Activated gamma-delta T cell treated with anti-CD3 and anti-CD28 coated beads, Interleukin-2, amount 50 U/mL, for 16 hours (primary cell): ENCODE data around the gene ALDH3B2.
"Not testable (repeated sequence)": the region's sequence is repeated elsewhere in the genome, so short reads cannot be mapped to it uniquely, and the experiment has no call there.

Experiments used
- DNase-seq: peaks from one replicate; pipeline ENCODE4 v3.0.0-alpha.2; 2020; ENCODE audit warnings: low read depth

ALDH3B2 gene, protein sequence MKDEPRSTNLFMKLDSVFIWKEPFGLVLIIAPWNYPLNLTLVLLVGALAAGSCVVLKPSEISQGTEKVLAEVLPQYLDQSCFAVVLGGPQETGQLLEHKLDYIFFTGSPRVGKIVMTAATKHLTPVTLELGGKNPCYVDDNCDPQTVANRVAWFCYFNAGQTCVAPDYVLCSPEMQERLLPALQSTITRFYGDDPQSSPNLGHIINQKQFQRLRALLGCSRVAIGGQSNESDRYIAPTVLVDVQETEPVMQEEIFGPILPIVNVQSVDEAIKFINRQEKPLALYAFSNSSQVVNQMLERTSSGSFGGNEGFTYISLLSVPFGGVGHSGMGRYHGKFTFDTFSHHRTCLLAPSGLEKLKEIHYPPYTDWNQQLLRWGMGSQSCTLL

DNA sequence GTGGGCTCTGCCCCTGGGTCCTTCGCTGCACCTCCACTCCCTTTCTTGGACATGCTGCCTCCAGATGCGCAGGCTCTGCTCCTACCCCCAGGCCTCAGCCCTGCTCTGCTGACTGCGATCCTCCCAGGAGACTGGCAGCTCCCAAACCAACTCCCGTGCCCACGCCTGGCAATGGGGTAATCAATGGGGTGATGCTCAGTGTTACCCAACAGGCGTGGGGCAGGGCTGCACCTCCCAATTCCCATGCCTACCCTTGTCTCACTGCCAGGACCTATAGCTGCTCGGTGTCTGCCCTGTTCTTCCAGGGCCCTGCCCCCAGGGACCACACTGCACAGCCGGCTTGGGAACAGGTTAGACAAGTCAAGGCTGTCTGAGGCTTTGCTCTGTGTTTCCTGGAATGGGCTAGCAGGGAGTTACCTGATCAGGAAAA is at the start of gene ALDH3B2:
Gene ALDH3B2, minus strand, starts transcription at position 182 of the 430 bp plus-strand sequence. CDS start 7,688 bp downstream, outside the sequence.
- no peak for DNase-seq

DNA sequence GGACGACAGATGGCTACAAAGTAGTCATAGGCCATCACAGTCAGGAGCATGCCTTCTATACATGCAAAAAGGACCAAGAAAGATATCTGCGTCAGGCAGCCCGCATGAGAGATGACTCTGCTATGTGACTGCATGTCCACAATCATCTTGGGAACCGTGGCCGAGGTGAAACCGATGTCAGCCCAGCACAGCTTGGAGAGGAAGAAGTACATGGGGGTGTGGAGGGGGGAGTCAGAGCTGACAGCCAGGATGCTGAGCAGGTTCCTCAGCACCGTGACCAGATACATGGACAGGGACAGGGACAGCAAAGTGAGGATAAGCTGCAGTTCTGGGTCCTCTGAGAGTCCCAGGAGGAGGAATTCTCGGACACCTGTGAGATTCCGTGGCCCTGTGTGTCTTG is 48.6 kb upstream of the ALDH3B2 start:
- not testable (repeated sequence) for DNase-seq

DNA sequence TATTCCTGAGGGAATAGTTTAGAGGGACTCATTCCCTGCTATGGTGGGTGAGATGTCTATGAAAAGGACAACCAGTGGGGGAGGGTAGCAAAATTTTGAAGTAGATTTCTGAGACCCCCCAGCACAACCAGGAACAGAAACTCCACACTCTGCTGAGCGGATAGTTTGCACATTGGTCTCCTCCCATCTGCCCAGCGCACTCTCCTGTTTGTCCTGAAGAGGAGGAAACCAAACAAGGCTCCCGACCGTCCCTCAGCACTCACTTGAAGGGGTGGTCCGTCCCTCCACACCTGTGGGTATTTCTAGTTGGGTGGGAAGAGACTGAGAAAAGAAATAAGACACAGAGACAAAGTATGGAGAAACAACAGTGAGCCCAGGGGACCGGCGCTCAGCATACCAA is 41.8 kb upstream of the ALDH3B2 start:
- not testable (repeated sequence) for DNase-seq

DNA sequence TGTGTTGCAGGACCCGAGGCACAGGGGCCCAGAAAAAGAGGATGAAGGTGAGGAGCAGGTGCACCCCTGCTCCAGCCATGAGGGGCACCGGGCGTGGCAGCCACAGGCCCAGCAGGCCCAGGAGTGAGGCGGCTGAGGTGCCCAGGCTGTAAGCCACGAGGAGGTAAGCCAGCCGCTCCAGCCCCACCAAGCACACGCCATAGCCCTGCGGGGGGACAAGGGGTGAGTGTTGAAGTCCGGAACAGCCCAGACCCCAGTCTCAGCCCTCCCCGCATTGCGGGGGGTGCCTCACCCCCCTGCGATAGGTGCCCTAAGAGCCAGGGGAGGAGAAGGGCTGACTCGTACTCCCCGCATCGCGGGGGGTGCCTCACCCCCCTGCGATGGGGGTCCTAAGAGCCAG is 41.4 kb upstream of the ALDH3B2 start:
- DNase-seq: not testable (repeated sequence)

DNA sequence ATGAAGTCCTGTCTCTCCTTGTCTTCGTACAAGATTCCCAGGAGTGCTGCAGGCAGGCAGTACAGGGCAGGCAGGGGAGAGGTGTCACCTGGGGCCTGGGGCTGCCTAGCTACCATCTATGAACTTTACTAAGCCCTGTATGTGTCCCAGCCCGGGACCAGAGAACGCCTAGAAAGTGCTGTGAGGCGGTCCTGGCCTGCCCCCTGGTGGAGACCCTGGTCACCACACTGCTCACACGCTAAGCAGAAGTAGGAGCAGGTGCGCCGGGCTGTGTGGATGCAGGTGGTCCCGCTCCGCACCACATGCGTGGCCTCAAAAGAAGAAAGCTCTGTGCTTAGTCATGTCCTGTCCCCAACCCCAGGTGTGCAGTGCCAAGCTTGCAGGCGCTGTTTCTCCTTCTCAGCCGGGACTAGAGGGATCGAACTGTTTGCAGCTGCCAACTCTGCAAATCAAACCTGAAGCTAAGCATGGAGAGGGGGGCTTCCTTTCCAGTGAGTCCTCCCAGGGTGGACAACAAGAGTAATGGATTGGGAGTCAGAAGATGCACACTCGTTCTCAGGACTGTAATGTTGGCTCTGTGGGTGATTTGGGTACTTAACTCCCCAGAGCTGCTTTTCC is 39.6 kb upstream of the ALDH3B2 start:
- DNase-seq: peak; percentile 11

DNA sequence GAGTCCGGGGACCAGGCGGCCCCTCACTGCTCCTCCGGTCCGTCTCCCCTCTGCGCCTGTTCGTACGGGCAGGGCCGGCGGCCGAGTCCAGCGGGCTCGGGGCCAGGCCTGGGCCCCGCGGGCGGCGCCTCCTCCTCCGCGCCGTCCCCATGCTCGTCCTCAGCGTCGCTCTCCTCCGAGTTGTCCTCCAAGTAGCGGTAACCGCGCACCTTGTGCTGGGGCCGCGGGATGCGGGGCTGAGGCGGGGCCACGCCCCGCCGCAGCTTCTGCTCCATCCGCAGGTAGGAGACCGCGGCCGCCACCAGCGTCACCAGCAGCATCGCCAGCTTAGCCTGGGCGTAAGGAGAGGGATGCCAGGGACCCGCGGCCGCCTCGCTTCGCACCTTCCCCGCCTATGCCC is 37.3 kb upstream of the ALDH3B2 start:
- not testable (repeated sequence) for DNase-seq

DNA sequence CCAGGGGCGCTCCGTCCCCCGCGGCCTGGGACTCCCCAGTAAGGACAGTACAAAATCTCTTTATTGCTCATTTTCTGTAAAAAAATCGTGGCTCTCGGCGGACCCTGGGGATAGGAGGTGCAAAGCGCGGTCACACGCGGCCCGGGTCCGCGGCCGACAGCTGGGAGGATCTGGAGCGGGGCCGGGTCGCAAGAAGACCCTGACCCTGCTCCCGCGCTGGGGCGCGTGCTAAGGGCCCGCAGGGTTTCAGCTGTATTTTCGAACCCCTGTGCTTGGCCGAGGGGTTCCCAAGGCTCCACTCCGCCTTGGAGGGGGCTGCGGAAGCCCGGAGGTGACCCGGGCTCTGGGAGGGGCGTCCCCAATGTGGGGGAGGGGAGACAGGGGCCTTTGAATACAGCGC is 36.8 kb upstream of the ALDH3B2 start:
- not testable (repeated sequence) for DNase-seq

DNA sequence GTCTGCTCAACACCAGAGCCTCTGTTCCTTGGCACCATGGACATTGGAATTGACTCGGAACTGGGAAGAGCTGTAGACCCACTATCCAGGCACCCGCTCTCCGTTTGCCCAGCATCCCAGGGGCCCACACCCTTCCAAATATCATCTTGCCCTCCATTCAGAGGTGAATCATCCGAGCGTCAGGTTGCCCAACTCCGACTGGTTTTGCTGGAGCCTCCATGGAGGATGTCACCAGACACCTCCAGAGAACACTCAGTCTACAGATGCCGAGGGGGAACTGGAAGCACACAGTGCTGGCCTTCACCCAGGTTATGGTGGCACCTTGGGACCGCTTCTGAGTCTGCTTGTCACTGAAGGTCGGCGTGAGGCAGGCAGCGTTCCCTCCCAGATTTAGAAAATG is 35.4 kb upstream of the ALDH3B2 start:
- DNase-seq: not testable (repeated sequence)

DNA sequence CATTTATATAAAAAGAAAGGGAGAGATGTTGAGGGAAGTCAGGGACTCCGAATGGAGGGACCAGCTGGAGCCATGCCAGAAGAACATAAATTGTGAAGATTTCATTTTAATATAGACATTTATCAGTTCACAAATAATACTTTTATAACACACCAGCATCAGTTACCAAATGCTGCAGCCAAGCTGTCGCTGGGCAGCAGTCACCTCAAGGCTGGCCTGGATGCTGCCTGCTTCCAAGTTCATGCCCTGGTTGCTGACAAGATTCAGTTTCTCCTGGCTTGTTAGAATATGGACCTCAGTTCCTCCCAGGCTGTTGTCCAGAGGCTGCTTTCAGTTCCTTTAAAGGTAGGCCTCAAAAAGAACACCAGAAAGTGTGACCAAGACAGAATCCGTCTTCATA is 30.8 kb upstream of the ALDH3B2 start:
- DNase-seq: no peak

DNA sequence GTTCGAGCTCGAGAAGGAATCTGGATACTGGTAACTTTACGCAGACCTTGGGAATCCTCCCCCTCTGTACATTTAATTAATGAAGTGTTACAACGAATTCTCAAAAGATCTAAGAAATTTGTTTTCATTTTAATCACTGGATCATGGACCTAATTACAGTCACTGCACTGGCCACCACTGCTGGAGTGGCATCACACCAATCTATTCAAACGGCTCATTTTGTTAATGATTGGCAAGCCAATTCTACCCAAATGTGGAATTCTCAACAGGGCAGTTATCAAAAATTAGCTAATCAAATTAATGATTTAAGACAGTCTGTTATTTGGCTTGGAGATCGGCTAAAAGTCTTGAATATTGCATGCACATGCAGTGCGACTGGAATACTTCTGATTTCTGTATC is 30.1 kb upstream of the ALDH3B2 start:
- DNase-seq: no peak

DNA sequence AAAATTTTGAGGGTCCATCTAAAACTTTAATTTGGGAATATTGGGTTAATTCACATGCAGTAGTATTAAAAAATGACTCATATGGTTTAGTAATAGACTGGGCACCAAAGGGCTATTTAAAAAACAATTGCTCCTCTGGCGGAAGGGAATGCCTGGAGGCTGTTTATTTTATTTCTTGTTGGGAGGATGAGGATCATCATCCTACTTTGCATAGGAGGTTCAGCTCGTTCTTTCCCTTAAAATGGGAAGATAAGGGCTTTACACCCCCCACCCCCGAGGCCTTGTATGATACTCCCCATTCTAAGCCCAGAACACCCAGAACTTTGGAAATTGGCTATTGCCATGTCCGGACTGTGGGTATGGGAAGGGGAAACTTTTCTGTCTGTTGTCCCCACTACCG is 29.3 kb upstream of the ALDH3B2 start:
- not testable (repeated sequence) for DNase-seq

DNA sequence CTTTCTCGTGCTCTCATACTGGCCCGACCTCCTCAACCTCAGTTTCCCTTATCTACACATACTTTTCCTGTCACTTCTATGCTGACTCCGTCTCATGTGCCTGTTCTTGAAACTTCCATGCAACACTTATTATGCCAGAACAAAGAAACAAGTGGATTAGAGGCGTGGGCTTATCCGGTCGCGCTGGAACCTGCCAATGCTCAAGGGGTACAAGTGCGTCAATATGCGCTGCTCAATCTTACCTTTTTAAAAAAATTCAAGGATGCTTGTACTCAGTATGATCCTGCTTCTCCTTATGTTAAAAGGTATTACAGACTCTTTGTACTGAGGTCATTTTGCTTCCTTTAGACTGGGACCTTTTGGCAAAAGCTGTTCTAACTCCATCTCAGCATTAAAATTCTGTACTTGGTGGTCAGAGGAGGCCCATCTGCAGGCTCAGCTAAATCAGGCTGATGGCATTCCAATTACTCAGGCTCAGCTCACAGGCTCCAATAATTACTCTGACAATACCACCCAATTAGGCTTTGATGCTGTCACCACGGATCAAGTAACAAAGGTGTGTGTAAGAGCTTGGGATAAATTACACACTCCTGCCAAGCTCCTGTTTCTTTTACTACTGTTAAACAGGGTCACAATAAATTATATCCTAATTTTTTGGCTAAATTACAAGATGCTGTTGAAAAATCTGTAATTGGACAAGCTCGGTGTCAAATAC is 26.3 kb upstream of the ALDH3B2 start:
- no peak for DNase-seq

DNA sequence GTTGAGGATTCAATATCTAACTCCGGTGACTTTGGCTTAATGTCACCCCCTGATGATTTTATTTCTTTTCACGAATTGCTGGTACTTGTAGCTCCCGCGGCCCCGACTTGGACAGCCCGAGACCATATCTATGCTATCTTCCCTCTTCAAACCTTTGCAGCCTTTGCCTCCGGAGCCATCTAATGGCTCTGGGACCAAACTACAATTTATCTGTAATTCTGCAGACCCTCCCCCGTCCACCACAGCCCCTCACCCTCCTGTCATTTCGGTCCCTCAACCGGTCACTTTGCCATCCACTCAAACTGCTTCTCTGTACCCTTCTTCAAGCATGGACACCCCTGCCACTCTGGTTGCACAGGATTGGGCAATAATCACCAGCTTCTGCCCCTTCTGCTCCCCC is 25.7 kb upstream of the ALDH3B2 start:
- DNase-seq: no peak

DNA sequence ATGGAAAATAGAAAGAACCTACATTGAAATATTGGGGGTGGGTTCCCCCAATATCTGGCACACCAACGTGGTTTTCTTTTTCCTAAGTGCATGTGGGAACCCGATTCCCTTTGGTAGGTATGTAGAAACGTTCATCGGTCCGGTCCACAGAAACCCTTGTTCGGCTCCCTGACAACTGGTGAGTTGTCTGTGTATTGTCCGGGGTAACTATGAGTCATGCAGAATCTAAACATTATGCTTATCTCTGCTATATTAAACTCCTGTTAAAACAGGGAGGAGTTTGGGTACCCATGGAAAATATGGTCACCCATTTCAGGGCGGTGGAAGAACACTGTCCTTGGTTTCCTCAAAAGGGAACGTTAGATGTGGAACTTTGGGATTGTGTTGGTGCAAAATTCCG is 25.1 kb upstream of the ALDH3B2 start:
- DNase-seq: no peak

DNA sequence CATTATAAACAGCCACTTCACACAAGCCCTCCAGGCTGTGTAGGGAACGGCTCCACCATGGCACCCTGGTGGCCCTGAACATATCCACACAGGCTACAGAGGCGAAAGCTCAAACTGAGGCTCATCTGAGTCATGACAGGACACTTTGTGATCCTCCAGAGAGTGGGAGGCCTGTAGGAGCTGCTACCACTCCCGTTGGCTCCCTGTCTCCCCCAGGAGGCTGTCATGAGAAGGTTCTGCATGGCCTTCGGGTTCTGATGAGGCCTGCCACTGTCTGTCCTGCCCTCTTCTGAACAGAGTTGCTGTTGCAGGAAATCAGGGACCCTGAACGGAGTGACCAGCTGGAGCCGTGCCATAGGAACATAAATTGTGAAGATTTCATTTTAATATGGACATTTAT is 23.8 kb upstream of the ALDH3B2 start:
- DNase-seq: no peak

DNA sequence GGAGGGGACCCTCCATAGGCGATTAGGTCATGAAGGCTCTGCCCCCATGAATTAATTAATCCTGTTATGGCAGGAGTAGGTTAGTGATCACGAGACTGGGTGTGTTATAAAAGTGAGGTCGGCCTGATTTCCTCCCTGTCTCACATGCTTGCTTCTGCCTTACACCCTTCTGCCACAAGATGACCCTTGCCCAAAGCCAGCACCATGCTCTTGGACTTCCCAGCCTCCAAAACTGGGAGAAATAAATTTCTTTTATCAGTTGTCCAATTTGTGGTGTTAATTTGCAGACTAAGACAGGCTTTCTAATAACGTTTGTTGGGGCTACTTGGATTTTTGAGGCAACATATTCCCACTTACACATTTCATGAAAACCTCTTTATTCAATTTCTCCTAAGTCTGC is 23.4 kb upstream of the ALDH3B2 start:
- DNase-seq: no peak

DNA sequence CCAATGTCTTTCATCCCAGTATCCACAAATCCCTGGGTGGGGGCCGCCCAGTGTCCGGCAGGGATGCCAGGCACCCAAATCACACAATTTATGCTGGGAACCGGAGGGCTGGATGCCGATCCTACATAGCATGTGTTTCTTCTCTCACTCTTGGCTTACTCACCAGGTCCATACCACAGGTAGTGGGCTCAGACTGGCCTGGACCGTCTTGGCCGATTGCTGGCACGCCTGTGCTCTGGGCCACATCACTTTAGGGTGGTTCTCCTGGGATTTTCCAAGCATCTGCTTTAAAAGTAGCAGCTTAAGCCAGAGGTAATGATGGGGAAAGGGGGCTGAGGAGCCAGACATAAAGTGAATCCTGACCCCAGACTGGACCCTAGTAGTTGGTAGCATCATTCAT is 22.6 kb upstream of the ALDH3B2 start:
- DNase-seq: no peak

DNA sequence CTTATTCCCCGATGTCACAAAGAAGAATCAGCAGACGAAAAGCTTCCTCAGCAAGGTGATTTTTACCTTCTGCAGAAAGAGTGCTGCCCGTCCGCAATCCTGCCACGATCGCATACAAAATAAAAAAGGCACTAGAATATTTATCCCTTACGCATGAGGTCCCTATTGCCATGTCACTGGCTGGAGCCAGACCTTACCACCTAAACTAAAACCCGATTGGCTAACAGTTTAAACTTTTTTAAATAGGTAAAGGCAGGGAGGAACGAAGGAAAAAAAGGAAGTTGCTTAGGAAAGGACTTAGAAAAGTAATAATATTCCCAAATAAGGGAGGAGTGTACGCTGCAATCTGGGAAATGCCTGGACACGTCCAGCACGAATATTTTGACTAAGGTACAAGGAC is 21.2 kb upstream of the ALDH3B2 start:
- DNase-seq: no peak

DNA sequence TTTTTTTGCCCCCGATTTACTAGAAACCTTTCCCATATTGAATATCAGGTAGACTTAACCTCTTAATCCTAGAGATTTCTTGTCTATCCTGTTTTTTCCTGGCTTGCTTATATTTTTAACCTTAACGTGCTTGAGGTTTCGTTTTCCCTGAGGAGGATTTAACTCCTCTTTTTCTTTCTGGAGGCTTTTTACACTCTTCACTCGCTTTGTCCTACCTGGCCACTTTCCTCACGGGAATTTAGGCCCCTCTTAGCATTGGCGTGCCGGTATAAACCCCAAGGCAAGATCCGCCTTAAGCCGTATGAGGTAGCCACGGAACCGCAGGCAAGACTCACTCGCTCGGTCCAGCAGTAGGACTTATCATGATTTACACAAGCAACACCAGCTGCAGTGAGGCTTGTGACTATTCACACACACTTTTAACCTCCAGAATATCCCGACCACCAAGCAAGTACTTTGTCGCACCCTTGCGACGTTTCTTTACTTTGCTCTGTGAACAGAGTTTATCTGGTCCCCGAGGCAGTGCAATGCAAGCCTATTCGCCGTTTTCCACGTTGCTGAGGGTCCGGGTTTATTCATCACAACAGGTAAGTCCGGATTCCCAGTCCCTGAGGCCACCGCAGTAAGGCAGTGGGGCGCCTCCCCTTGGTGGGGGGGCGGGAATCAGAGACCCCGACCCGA is 20.6 kb upstream of the ALDH3B2 start:
- DNase-seq: no peak

DNA sequence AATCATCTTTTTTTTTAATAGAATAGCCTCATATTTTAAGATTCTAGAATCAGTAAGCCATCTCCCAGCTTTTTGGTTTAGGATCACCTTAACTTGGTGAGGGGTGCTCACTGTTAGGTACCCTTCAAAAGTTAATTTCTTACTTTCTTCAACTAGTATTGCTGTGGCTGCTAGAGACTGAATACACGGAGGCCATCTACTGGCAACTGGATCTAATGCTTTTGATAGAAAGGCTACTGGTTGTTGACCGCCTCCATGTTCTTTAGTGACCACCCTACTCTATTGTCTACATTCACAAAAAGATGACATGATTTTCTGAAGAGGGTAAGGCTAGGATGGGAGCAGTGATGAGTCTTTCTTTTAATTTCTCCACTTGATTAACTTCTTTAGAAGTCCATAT is 16.7 kb upstream of the ALDH3B2 start:
- DNase-seq: no peak

DNA sequence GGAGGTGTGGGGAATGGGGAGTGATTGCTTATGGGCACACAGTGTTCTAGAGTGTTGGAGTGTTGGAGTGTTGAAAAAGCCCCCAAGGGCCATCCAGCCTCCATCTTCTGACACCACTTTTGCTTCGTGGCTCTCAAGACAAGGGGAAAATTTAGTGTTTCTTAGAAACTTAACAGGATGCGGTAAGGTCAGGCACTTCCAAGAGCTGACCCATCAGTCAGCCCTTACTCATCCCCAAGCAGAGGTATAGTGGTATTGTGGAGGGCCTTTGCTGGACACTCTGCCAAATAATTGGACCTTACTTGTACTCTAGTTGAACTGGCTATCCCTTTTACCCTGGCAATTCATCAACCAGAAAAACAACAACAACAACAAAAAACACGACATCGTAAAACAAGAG is 14.8 kb upstream of the ALDH3B2 start:
- DNase-seq: no peak

DNA sequence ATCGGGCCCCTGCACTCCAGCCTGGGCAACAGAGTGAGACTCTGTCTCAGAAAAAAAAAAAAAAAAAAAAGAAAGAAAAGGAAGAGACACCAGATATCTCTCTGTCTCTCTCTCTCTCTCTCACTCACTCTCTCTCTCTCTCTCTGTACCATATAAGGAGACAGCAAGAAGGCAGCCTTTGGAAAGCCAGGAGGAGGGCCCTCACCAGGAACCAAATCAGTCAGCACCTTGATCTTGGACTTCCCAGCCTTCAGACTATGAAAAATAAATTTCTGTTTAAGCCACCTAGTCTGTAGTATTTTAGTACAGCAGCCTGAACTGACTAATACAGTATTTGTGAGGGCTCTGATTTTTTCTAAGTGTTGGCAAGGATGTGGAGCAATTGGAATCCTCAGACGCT is 13.6 kb upstream of the ALDH3B2 start:
- DNase-seq: no peak
